ENCODE results near the gene CD55.

- TF ChIP-seq GABPA (IDR thresholded peaks at IDR 0.05; ENCODE audit: low read depth) (no peak), NFIC (IDR thresholded peaks at IDR 0.05; ENCODE audit: borderline replicate concordance) (no peak), CTCF (IDR thresholded peaks at IDR 0.05) (no peak), POLR2AphosphoS5 (IDR thresholded peaks at IDR 0.05; ENCODE audit: low read depth, low read length) (no peak)
Measured at GRCh38 chr1:207276465-207276864, 45.0 kb upstream of the CD55 start.
